GM10266 (cell line): ENCODE measurements around the gene CTIF.

ENCODE experiments used
- DNase-seq: peaks from one replicate; pipeline ENCODE4 v3.0.0; 2012; ENCODE audit errors: extremely low spot score
- TF ChIP-seq, protein P1 (sequence below): IDR thresholded peaks from 2 replicates; pipeline ENCODE4 v1.5.1; 2012; ENCODE audit warnings: mild to moderate bottlenecking, low read depth; ENCODE audit not compliant: control insufficient read depth, insufficient read depth; ENCODE audit errors: missing control alignments

The CTIF gene

DNA sequence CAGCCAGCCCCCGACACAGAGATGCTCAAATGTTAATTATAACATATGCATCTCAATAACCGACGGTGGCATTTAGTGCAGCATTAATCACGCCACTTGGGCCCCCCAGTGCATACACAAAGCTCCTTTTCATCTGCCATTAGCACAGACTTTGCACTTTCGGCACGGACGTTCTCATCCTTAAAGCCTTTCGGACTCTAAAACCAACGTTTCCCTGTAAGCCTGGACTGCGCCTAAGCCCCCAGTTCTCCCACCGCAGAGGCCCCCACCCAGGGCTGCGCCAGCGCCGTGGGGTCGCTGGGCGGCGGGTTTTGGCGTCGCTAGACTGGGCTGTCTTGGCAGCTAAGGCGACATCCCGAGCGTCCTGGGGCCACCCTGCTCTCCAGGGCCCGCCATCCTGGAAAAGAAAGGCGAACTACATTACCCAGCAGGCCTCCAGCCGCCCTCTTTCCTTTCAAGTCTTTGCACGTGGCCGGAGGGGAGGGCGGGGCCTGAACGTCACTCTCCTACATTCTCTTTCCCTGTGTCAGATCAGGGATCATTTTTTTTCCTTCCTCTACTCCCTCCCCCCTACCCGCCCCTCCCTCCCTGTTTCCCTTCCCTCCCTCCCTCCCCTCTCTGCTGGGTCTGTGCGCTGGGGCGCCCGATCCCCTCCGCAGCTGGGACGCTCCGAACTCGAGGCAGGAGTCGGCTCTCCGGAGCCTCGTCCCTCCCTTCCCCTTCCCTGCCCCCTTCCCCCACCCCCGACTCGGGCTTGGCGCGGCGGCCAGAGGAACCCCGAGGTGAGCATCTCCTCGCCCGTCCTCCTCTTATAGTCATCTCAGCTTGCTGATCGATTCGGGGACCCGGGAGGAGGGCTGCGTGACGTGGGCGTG, at the start of gene CTIF:
Gene CTIF, plus strand, starts transcription at position 501 of the 875 bp plus-strand sequence. CDS start 80,535 bp downstream, outside the sequence.
- TF ChIP-seq, protein P1, sequence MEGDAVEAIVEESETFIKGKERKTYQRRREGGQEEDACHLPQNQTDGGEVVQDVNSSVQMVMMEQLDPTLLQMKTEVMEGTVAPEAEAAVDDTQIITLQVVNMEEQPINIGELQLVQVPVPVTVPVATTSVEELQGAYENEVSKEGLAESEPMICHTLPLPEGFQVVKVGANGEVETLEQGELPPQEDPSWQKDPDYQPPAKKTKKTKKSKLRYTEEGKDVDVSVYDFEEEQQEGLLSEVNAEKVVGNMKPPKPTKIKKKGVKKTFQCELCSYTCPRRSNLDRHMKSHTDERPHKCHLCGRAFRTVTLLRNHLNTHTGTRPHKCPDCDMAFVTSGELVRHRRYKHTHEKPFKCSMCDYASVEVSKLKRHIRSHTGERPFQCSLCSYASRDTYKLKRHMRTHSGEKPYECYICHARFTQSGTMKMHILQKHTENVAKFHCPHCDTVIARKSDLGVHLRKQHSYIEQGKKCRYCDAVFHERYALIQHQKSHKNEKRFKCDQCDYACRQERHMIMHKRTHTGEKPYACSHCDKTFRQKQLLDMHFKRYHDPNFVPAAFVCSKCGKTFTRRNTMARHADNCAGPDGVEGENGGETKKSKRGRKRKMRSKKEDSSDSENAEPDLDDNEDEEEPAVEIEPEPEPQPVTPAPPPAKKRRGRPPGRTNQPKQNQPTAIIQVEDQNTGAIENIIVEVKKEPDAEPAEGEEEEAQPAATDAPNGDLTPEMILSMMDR = no peak
- DNase-seq = peak; percentile 94

DNA sequence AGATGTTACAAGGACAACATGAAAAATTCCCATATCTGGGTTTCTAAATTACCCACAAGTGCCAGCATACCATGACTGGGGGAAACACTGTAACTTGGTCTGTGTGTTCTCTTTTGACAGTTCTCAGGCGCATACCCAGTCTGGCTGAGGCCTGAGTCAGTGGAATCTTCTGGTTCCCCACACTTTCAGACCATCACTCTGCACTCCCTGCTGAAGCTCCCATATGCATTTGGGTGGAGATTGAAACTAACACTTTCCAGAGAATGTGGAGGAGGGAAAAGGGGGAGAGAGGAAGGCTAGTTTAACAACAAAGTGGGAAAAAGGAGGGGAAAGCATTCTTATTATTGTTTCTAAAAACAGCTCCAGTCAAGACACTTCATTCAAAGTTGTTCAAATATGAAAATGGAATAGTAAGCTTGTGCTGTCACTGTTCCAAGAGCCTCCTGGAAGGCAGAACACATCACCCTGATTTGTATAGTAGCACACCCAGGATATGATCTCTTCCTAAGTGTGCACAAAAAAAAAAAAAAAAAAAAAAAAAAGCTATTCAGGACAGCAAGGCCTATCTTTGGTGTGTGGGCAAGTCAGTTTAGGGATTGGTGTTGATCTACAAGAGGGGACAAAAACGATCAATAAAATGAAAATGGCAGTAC, 48.1 kb upstream of the CTIF start:
- no peak for DNase-seq
- TF ChIP-seq, protein P1 = no peak

DNA sequence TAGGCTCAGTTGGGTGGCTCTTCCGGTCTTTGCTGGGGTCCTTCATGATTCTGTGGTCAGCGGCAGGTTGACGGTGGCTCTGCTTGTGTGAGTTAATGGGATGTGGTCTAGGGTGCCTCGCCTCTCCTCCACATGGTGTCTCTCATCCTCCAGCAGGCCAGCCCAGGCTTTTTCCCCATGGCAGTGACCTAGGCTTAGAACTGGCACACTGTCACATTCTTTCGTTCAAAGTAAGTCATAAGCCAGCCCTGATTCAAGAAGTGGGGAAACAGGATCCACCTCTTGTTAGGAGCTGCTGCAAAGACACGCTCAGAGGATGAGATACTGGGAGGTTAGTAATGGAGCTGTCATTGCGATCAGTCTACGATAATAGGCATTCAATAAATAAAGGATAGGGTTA, 46.0 kb upstream of the CTIF start:
- TF ChIP-seq, protein P1 = no peak
- no peak for DNase-seq

DNA sequence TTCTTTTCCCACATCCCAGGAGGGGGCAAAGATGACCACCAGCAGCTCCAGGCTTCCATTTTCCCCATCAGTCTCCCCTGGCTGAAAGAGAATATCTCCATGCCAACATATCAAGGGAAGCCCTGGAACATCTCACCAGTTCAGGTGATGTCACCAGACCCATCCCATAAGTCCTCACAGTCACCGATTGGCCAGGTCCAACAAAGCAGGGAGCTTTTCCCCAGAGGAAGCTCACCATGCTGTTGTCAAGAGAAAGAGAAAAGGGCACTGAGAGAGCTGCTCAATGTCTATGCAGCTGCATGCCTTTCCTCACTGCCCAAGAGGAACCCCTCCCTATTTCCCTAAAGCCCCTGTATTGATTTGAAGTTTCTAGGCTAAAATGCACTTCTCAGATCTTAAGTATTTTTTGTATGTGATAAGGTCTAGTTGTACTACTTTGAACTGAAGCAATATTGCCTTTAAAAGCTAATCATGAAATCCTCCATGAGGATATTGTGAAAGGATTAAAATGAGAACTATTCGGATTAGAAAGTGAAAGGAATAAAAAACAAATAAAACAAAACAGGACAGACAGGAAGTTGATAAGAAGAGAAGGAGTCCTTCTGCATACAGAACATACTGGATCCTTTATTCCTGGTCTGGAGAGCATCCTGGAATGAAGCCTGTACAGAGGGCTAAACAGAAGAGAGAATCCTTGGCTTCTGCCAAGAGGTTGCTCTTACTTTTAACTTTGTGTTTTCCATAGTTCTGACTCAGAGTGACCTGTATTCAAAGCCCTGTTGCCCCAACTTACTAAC, 45.2 kb upstream of the CTIF start:
- DNase-seq = no peak
- TF ChIP-seq, protein P1 = no peak

DNA sequence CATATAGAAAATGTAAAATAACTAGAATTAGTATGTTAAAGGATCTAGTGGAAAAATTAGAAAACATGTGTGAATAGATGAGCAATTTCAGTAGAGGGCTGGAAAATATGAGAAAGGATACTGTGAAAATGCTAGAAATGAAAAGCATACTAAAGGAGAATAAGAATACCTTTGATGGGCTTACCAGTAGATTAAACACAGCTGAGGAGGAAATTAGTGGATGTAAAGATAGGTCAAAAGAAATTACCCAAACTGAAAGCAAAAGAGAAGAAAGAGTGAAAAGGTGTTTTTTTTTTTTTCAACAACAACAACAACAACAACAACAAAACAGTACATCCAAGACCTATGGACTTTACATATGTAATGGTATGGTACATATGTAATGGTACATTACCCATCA, 41.0 kb upstream of the CTIF start:
- DNase-seq = no peak
- TF ChIP-seq, protein P1 = no peak

DNA sequence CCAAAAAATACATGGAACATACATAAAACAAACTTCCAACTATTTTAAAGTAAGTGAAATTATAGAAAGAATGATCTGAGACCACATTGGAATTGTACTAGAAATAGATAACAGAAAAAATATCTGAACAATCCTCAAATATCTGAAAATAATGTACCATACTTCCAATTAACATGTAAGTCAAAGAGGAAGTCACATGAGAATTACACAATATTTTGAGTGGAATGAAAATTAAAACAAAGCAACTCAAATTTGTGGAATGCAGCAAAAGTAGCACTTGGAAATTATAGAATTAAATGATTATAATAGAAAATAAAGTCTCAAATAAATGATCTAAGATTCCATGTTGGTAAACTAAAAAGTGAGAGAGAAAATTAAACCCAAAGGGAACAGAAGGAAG, 38.3 kb upstream of the CTIF start:
- DNase-seq = no peak

More for the DNA sequence above, 38.3 kb upstream of the CTIF start:
- TF ChIP-seq, protein P1 = no peak
